Measurements from ENCODE around the gene PACSIN2.

GRCh38 chr22:42943981-42944380 lies 71.0 kb downstream of the PACSIN2 start:
- TF ChIP-seq CTCF (IDR thresholded peaks at IDR 0.05): no peak
- no peak for TF ChIP-seq POLR2AphosphoS5 (IDR thresholded peaks at IDR 0.05)
- TF ChIP-seq EP300 (IDR thresholded peaks at IDR 0.05): no peak

Data from sigmoid colon (tissue), 4 donors.